Sigmoid colon (tissue), 7 donors: ENCODE results near the gene MECP2. TPM values are rescaled to one million over a fixed set of nuclear protein-coding genes. Genes with fewer than 3 reads are reported as not detected.

Source experiments
- DNase-seq: peaks from one replicate; pipeline ENCODE4 v3.0.0-alpha.2; 2019
- H3K27ac ChIP-seq, 4 donors: fragments of 200-600 bp; sonication (generic); one replicate each; pipeline ENCODE4 v1.5.1; 2016 to 2019; ENCODE audit warnings: mild to moderate bottlenecking in 1 of 4
- H3K27me3 ChIP-seq, 3 donors: fragments of 200-600 bp; sonication (generic); one replicate each; pipeline ENCODE4 v1.5.1; 2019; ENCODE audit warnings: mild to moderate bottlenecking in 1 of 3
- H3K36me3 ChIP-seq, 4 donors: fragments of 200-600 bp; sonication (generic); one replicate each; pipeline ENCODE4 v1.5.1; 2016 to 2019
- H3K4me1 ChIP-seq, 4 donors: fragments of 200-600 bp; sonication (generic); one replicate each; pipeline ENCODE4 v1.5.1; 2017 to 2019
- H3K4me3 ChIP-seq, 4 donors: fragments of 200-600 bp; sonication (generic); one replicate each; pipeline ENCODE4 v1.5.1; 2017 to 2019; ENCODE audit warnings: mild to moderate bottlenecking in 2 of 4, moderate library complexity in 1 of 4
- H3K9me3 ChIP-seq, 4 donors: fragments of 200-600 bp in 3 of 4; sonication (generic) in 3 of 4; one replicate each; pipeline versions ENCODE4 v1.5.1 to v1.6.1; 2013 to 2019
- EP300 ChIP-seq, 4 donors: sonication (generic); formaldehyde crosslinking; IDR thresholded peaks; one replicate each; pipeline ENCODE4 v1.6.1; 2017; ENCODE audit warnings: antibody characterized with exemption in 4 of 4
- POLR2A ChIP-seq, 2 donors: fragments of 450-650 bp; IDR thresholded peaks; one replicate each; pipeline ENCODE4 v1.6.1; 2016; ENCODE audit warnings: antibody characterized with exemption in 2 of 2, mild to moderate bottlenecking in 2 of 2, moderate library complexity in 2 of 2
- POLR2AphosphoS5 ChIP-seq, 4 donors: sonication (generic); formaldehyde crosslinking; IDR thresholded peaks; one replicate each; pipeline ENCODE4 v1.6.1; 2017; ENCODE audit warnings: antibody characterized with exemption in 4 of 4
- WGBS, 2 donors: extraction: QIAGEN DNeasy Blood & Tissue Kit; methylation state at CpG; one replicate each; pipeline ENCODE4 v1.1.7; 2013; 5-methylcytosine and 5-hydroxymethylcytosine counted together
- intact Hi-C: fragments of 100-400 bp; cut with DNase I; formaldehyde crosslinking; loops from one replicate; pipeline ENCODE4 v1.15.1; 2023
- polyA plus RNA-seq, 3 donors: library from polyadenylated mRNA; stranded (reverse); fragments of 200-250 nt; gene quantifications; one replicate each; pipeline ENCODE4 v1.2.3, GENCODE V29; 2013
- total RNA-seq, 4 donors: library from RNA; depleted of rRNA; stranded (reverse); fragments of >200 nt; gene quantifications; one replicate each; pipeline ENCODE4 v1.1.0, GENCODE V29; 2016
- TF ChIP-seq, protein P1 (sequence below), 4 experiments: fragments of 450-650 bp in 3 of 4; fragments of 200-600 bp in 1 of 4; IDR thresholded peaks; one replicate each; pipeline ENCODE4 v1.5.1; 2016 to 2019; ENCODE audit warnings: antibody characterized with exemption in 4 of 4, mild to moderate bottlenecking in 3 of 4, moderate library complexity in 2 of 4
- donor health status: healthy with polysubstance abuse.
- donor health status: Bipolar disorder and iron deficiency.
- donor health status: healthy.

MECP2 gene
- total and polyA plus RNA-seq, 7 donors, result 14.4 to 57.9 (median 43.9) TPM

DNA sequence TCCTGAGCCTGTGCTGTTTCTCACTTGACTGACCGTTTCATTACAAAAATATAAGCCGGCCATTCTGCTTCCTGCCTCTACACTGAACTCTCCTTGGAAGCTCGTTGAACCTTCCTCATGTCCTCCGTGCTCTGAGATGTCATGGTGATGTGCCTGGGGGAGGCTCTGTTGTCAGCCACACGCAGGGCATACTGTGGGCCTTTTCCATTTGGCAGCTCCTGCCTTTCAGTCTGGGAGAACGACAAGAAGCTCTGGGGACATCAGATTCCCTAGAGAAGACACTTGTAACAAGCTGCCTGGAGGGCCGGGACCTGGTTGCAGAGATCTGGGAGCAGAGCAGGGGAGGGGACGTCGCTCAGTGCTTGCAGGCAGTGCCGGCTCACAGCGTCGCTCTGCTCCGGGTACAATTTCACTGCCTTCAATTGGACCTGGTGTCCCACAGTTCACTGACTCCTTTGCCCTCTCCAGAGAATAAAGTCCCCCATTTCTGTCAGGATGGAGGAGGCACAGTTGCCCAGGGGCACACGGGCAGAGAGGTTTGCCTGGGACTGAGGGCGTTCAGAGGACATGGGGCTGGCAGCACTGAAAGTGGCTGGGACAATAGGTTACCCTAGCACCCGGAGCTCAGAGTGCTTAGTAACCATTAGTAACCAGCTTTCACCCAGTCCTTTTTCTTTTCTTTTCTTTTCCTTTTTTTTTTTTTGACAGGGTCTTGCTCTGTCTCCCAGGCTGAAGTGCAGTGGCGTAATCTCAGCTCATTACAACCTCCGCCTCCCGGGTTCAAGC is 19.1 kb upstream of the MECP2 start:
- 83 to 89% methylated on average over 19 of the region's 19 CpGs for WGBS, 2 donors

DNA sequence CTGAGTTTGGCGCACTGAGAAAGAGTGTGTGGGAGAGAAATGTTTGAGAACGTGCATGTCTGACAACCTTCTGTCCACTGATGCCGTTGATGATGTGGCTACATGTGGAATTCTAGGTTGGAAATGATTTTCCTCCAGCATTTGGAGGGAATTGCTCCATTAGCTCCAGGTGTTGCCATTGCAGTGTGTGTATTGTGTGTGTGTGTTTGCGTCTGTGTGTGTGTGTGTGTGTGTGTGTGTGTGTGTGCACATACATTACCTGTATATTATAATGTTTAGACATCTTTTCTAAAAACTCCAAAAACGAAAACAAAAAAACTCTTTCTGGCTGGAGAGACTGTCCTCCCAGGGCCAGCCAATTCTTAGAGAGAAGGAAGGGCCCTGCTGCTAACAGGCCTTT is 18.2 kb upstream of the MECP2 start:
- intact Hi-C loops, result no loop called here
- 90 to 92% methylated on average over 5 of the region's 5 CpGs for WGBS, 2 donors
- Histone ChIP-seq H3K36me3 (no peaks in the 10 kb centered on the region), H3K27me3 (peaks cover 0 to 3% (median 0%) of the 10 kb centered on the region in 3 donors), H3K27ac (no peak overlapping the region), H3K4me3 (no peak overlapping the region), H3K4me1 (no peaks in the 10 kb centered on the region), H3K9me3 (no peaks in the 10 kb centered on the region)
- TF ChIP-seq POLR2AphosphoS5 (IDR thresholded peaks at IDR 0.05) (no peak), POLR2A (IDR thresholded peaks at IDR 0.05) (no peak)
- TF ChIP-seq, protein P1, sequence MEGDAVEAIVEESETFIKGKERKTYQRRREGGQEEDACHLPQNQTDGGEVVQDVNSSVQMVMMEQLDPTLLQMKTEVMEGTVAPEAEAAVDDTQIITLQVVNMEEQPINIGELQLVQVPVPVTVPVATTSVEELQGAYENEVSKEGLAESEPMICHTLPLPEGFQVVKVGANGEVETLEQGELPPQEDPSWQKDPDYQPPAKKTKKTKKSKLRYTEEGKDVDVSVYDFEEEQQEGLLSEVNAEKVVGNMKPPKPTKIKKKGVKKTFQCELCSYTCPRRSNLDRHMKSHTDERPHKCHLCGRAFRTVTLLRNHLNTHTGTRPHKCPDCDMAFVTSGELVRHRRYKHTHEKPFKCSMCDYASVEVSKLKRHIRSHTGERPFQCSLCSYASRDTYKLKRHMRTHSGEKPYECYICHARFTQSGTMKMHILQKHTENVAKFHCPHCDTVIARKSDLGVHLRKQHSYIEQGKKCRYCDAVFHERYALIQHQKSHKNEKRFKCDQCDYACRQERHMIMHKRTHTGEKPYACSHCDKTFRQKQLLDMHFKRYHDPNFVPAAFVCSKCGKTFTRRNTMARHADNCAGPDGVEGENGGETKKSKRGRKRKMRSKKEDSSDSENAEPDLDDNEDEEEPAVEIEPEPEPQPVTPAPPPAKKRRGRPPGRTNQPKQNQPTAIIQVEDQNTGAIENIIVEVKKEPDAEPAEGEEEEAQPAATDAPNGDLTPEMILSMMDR (IDR thresholded peaks at IDR 0.05), result no peak
- no peak for DNase-seq

More for the DNA sequence above, 19.1 kb upstream of the MECP2 start:
- Histone ChIP-seq H3K27ac (no peak overlapping the region), H3K9me3 (no peaks in the 10 kb centered on the region), H3K4me3 (no peak overlapping the region), H3K27me3 (peaks cover 0 to 3% (median 0%) of the 10 kb centered on the region in 3 donors), H3K4me1 (no peaks in the 10 kb centered on the region), H3K36me3 (no peaks in the 10 kb centered on the region)
- DNase-seq, result no peak
- no peak for TF ChIP-seq POLR2AphosphoS5 (IDR thresholded peaks at IDR 0.05)
- TF ChIP-seq, protein P1 (IDR thresholded peaks at IDR 0.05), result no peak
- intact Hi-C loops, result no loop called here

DNA sequence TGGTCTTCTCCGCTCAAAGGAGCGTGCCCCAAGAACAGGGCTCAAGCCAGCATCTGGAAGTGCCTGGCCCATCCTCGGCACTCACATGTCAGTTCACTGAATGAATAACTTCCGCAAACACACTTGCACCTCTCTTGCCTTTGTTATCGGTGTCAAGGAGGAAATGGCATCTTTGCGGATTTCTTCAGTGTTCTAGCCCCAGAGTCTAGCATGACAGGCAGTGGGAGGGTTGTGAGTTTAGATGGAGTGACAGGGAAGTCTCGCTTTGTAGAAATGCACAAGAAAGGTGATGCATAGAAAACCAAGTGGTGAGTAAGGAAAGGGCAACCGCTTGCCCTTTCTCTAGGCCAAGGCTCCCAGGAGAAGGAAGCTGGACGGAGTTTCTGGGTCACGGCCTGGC is 17.6 kb upstream of the MECP2 start:
- H3K27me3 ChIP-seq, result peaks cover 0 to 3% (median 0%) of the 10 kb centered on the region in 3 donors
- intact Hi-C loops, result no loop called here
- H3K36me3 ChIP-seq, result no peaks in the 10 kb centered on the region
- no peaks in the 10 kb centered on the region for H3K9me3 ChIP-seq
- no peak overlapping the region for H3K27ac ChIP-seq
- TF ChIP-seq POLR2AphosphoS5 (IDR thresholded peaks at IDR 0.05) (no peak), POLR2A (IDR thresholded peaks at IDR 0.05) (no peak)
- H3K4me1 ChIP-seq, result no peaks in the 10 kb centered on the region
- DNase-seq, result no peak
- no peak overlapping the region for H3K4me3 ChIP-seq
- 91 to 94% methylated on average over 10 of the region's 10 CpGs for WGBS, 2 donors

GRCh38 chrX:154114652-154115051 is 17.1 kb upstream of the MECP2 start:
- 91 to 95% methylated on average over 5 of the region's 5 CpGs for WGBS, 2 donors
- Histone ChIP-seq H3K27me3 (peaks cover 0 to 3% (median 0%) of the 10 kb centered on the region in 3 donors), H3K9me3 (no peaks in the 10 kb centered on the region), H3K36me3 (no peaks in the 10 kb centered on the region), H3K4me1 (no peaks in the 10 kb centered on the region), H3K4me3 (no peak overlapping the region), H3K27ac (no peak overlapping the region)
- DNase-seq, result no peak
- no peak for TF ChIP-seq EP300 (IDR thresholded peaks at IDR 0.05)
- no peak for TF ChIP-seq POLR2AphosphoS5 (IDR thresholded peaks at IDR 0.05)
- TF ChIP-seq, protein P1 (IDR thresholded peaks at IDR 0.05), result no peak
- no peak for TF ChIP-seq POLR2A (IDR thresholded peaks at IDR 0.05)
- intact Hi-C loops, result no loop called here

- WGBS, 2 donors, result 63 to 74% methylated on average over 6 of the region's 6 CpGs
- Histone ChIP-seq H3K27ac (no peak overlapping the region), H3K36me3 (no peaks in the 10 kb centered on the region), H3K27me3 (peaks cover 0 to 3% (median 0%) of the 10 kb centered on the region in 3 donors), H3K9me3 (no peaks in the 10 kb centered on the region), H3K4me1 (no peaks in the 10 kb centered on the region), H3K4me3 (no peak overlapping the region)
- TF ChIP-seq POLR2AphosphoS5 (IDR thresholded peaks at IDR 0.05) (no peak), EP300 (IDR thresholded peaks at IDR 0.05) (no peak), POLR2A (IDR thresholded peaks at IDR 0.05) (no peak)
- TF ChIP-seq, protein P1 (IDR thresholded peaks at IDR 0.05), result no peak
- DNase-seq, result no peak
- intact Hi-C loops, result no loop called here
These were observed 16.2 kb upstream of the MECP2 start for GRCh38 chrX:154113729-154114128.
